ENCODE results near the gene ZCCHC7. TPM values are rescaled to one million over a fixed set of nuclear protein-coding genes. Genes with fewer than 3 reads are reported as not detected.
"Not testable (repeated sequence)": the region's sequence is repeated elsewhere in the genome, so short reads cannot be mapped to it uniquely, and the experiment has no call there.

Gene ZCCHC7
- total RNA-seq, 4 donors from 2014 or later = 12.1 to 19.1 (median 15.6) TPM

DNA sequence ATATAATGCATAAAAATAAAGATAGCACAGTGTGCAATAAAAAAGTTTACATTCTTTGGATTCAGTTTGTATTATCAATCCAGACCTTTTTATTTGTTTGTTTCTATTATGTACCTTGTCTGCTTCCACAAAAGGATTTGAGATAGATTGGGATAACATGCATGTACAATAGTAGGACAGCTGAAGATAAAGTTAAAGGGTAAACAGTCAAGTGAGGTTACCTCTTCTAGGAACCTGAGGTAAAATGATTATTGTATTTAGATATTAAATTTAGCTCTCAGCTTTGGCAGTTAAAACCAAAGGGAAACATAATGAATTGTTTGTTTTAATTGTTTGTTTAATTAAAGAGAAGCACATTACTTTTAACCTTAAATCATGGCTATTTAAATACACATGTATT, 81.7 kb downstream of the ZCCHC7 start:
- H3K36me3 ChIP-seq = peaks cover 0 to 16% (median 5%) of the 10 kb centered on the region in 4 donors
- no peak for DNase-seq (ENCODE audit: extremely low spot score)
- no peak overlapping the region for H3K27ac ChIP-seq (replicated peaks in 1 of 4)
- H3K4me1 ChIP-seq = peaks cover 6 to 9% (median 7%) of the 10 kb centered on the region in 4 donors
- H3K4me3 ChIP-seq = no peak overlapping the region
- intact Hi-C loops (cut with DNase I) = no loop called here
- no peaks in the 10 kb centered on the region for H3K27me3 ChIP-seq
- H3K9me3 ChIP-seq = peaks cover 0 to 5% (median 0%) of the 10 kb centered on the region in 4 donors
- TF ChIP-seq, protein P1, sequence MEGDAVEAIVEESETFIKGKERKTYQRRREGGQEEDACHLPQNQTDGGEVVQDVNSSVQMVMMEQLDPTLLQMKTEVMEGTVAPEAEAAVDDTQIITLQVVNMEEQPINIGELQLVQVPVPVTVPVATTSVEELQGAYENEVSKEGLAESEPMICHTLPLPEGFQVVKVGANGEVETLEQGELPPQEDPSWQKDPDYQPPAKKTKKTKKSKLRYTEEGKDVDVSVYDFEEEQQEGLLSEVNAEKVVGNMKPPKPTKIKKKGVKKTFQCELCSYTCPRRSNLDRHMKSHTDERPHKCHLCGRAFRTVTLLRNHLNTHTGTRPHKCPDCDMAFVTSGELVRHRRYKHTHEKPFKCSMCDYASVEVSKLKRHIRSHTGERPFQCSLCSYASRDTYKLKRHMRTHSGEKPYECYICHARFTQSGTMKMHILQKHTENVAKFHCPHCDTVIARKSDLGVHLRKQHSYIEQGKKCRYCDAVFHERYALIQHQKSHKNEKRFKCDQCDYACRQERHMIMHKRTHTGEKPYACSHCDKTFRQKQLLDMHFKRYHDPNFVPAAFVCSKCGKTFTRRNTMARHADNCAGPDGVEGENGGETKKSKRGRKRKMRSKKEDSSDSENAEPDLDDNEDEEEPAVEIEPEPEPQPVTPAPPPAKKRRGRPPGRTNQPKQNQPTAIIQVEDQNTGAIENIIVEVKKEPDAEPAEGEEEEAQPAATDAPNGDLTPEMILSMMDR (IDR thresholded peaks at IDR 0.05) = no peak
- TF ChIP-seq POLR2A (IDR thresholded peaks at IDR 0.05; ENCODE audit: low read depth) (no peak), POLR2AphosphoS5 (IDR thresholded peaks at IDR 0.05) (no peak)

DNA sequence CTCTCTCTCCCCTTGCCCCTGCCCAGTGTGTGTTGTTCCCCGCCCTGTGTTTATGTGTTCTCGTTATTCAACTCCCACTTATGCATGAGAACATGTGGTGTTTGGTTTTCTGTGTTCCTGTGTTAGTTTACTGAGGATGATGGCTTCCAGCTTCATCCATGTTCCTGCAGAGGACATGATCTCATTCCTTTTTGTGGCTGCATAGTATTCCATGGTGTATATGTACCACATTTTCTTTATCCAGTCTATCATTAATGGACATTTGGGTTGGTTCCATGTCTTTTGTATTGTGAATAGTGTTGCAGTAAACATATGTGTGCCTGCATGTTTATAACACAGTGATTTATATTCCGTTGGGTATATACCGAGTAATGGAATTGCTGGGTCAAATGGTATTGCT, 83.1 kb downstream of the ZCCHC7 start:
- H3K27ac ChIP-seq (replicated peaks in 1 of 4); H3K9me3 ChIP-seq; intact Hi-C loops (cut with DNase I); H3K4me1 ChIP-seq; DNase-seq (ENCODE audit: extremely low spot score); H3K4me3 ChIP-seq; H3K27me3 ChIP-seq: not testable (repeated sequence)
- peaks cover 0 to 24% (median 7%) of the 10 kb centered on the region in 4 donors for H3K36me3 ChIP-seq
- WGBS = 99% methylated on average over 4 of the region's 4 CpGs

DNA sequence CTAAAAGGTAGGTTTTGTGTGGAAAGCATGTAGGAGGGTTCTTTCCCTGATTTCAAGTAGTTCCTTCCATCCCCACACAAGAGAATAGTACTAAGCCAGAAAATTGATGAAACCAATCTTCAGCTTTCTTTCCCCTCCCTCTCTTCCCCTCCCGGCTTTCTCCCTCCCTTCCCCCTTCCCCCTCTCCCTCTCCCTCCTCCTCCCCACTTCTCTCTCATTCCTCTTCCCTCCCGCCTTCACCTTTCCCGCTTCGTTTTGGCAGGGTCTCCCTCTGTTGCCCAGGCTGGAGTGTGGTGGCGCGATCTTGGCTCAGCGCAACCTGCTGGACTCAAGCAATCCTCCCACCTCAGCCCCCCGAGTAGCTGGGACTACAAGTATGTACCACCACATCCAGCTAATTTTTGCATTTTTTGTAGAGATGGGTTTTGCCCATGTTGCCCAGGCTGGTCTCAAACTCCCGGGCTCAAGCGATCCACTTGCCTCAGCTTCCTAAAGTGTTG, 85.8 kb downstream of the ZCCHC7 start:
- Histone ChIP-seq H3K27me3 (no peaks in the 10 kb centered on the region), H3K27ac (replicated peaks in 1 of 4) (no peak overlapping the region), H3K4me3 (no peak overlapping the region), H3K36me3 (peaks cover 0 to 25% (median 7%) of the 10 kb centered on the region in 4 donors), H3K4me1 (no peaks in the 10 kb centered on the region), H3K9me3 (peaks cover 0 to 5% (median 0%) of the 10 kb centered on the region in 4 donors)
- no peak for DNase-seq (ENCODE audit: extremely low spot score)
- TF ChIP-seq, protein P1 (IDR thresholded peaks at IDR 0.05) = no peak
- no peak for TF ChIP-seq POLR2AphosphoS5 (IDR thresholded peaks at IDR 0.05)
- TF ChIP-seq EP300 (IDR thresholded peaks at IDR 0.05) = no peak
- no peak for TF ChIP-seq POLR2A (IDR thresholded peaks at IDR 0.05; ENCODE audit: low read depth)
- WGBS = 96% methylated on average over 10 of the region's 10 CpGs
- intact Hi-C loops (cut with DNase I) = no loop called here

DNA sequence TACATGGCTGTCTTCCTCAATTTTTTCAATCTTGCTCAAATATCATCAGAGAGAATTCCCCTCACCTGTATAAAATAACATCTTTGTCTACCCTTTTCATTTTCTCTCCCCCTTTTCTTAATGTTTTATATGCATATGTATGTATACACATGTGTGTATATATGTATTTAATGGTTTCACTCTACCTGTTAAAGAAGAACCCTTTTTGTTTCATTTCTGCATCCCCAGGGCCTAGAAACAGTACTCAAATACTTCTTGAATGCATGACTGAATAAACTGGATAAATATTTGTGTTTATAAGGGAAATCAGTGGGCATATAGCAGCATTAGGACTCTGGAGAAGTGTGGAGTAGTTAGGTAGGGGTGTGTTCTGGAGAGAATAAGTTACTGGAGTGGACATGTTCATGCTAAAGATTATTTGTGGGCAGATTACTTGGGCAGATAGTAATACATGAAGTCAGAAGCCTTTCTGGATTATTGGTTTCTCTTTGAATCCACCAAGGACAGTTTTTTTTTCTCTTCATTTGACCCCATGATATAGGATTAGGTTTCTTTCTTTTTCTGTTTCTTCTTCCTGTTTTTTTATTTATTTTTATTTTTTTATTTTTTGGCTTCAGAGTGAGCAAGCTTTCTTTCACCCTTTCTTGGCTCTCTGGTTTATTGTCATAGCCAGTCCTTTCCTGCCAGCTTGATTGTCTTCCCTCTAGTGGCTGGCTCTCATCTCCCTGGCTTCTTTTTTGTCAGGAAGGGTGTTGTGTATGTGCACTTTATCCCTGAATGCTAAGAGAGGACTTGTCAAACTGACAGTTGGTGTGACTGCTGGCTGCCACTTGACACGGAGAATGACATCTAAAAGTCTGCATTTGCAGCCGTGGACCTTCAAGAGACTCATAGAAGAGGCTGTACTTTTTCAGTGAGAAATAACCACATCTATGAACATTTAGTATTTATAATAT, 89.3 kb downstream of the ZCCHC7 start:
- H3K27ac ChIP-seq (replicated peaks in 1 of 4) = no peak overlapping the region
- WGBS = 41% methylated on average over 2 of the region's 2 CpGs
- no peaks in the 10 kb centered on the region for H3K9me3 ChIP-seq
- DNase-seq (ENCODE audit: extremely low spot score) = no peak
- no peak for TF ChIP-seq POLR2AphosphoS5 (IDR thresholded peaks at IDR 0.05)
- H3K4me3 ChIP-seq = no peak overlapping the region
- H3K27me3 ChIP-seq = no peaks in the 10 kb centered on the region
- peaks cover 0 to 22% (median 7%) of the 10 kb centered on the region in 4 donors for H3K36me3 ChIP-seq
- intact Hi-C loops (cut with DNase I) = no loop called here
- H3K4me1 ChIP-seq = no peaks in the 10 kb centered on the region

DNA sequence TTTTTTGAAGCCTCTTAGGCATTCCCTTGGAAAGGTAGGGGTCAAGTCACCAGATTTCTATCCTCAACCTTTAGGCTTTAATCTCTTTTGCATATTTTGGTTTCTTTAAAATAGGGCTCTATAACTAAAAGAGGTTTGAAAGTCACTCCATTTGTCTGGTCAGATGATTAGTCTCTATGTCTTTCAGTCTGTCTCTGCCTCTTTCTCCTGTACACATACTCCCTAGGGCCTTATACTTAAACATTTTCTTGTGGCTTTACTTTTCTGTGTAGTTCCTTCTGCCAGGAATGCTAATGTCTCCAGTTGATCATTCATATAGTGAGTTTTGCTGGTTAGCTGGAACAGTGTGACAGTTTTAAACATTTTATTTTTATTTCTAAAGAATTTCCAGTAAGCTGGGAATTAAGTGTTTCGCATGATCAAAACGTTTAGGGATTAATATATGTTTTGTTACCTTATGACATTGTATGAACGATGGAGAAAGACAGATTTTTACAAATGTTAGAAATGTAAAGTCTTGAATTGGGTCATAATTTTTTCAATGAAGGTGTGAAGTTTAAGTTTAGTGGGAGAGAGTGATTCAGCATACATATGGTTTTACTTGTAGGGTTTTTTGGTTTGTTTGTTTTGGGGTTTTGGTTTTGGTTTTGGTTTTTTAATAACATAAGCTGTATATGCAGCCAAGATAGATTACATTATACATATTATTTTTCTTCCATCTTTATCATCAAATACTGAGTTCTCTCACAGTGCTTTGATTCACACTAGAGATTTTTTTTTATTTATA, 90.6 kb downstream of the ZCCHC7 start:
- DNase-seq (ENCODE audit: extremely low spot score) = no peak
- 88% methylated on average over 3 of the region's 3 CpGs for WGBS
- no peak for TF ChIP-seq POLR2A (IDR thresholded peaks at IDR 0.05; ENCODE audit: low read depth)
- TF ChIP-seq EP300 (IDR thresholded peaks at IDR 0.05) = no peak
- TF ChIP-seq, protein P1 (IDR thresholded peaks at IDR 0.05) = no peak
- no peak for TF ChIP-seq POLR2AphosphoS5 (IDR thresholded peaks at IDR 0.05)
- Histone ChIP-seq H3K4me3 (no peak overlapping the region), H3K27ac (replicated peaks in 1 of 4) (no peak overlapping the region), H3K27me3 (no peaks in the 10 kb centered on the region), H3K4me1 (no peaks in the 10 kb centered on the region), H3K36me3 (peaks cover 0 to 20% (median 7%) of the 10 kb centered on the region in 4 donors), H3K9me3 (no peaks in the 10 kb centered on the region)
- intact Hi-C loops (cut with DNase I) = no loop called here
